ENCODE results near the gene HDAC4.

- TF ChIP-seq ZNF274 (IDR thresholded peaks at IDR 0.05; ENCODE audit: low read depth, low read length) (no peak), YY1 (IDR thresholded peaks at IDR 0.05; ENCODE audit: insufficient read depth, insufficient read length) (no peak)
These were observed 30.4 kb downstream of the HDAC4 start for GRCh38 chr2:239370403-239370802.
